K562 (cell line): ENCODE results near the gene UBE2U. TPM values are rescaled to one million over a fixed set of nuclear protein-coding genes. Genes with fewer than 3 reads are reported as not detected.

Experiments used
- ATAC-seq: fragments of 200-7000 bp; cut with Tn5 transposase; 3 replicates; pipeline ENCODE4 v1.9.1; 2020; ENCODE audit warnings: moderate library complexity
- BruUV-seq: library from RNA; stranded (reverse); fragments of 400-500 nt; replicated peaks from 2 replicates; lab custom pipeline; 2021; lab: Mats Ljungman, UMichigan
- CTCF ChIA-PET: fragments of 300-600 bp; formaldehyde crosslinking; extraction: SDS; loops from one replicate; lab custom pipeline; 2021; ENCODE audit warnings: low intra/inter-chr PET ratio; lab: Yijun Ruan, JAX
- POLR2A ChIA-PET: fragments of 300-600, 350-650 bp; sonication (Branson Sonifier 250); formaldehyde crosslinking; extraction: SDS; loops from one replicate; lab custom pipeline; 2021; ENCODE audit warnings: antibody characterized with exemption, inconsistent platforms; lab: Yijun Ruan, JAX
- DNase-seq, 4 experiments: peaks; one replicate each; pipeline versions ENCODE4 v3.0.0 to v3.0.0-alpha.2; 2011 to 2018; ENCODE audit warnings: low spot score in 3 of 4, mixed read lengths in 3 of 4; ENCODE audit errors: extremely low read depth in 1 of 4
- FAIRE-seq: peaks from 2 replicates; lab custom pipeline; 2011; peaks lifted over from hg19 to GRCh38; lab: Jason Lieb, UNC
- H2AFZ ChIP-seq: 2 replicates; pipeline ENCODE4 v1.6.0; 2011; ENCODE audit warnings: low read depth, low read length, control low read depth, inconsistent platforms
- H3K27ac ChIP-seq: fragments of 200-600 bp; 3 replicates; pipeline ENCODE4 v1.8.0; 2011; ENCODE audit warnings: low read depth, mild to moderate bottlenecking, control low read depth, inconsistent platforms, low read length, moderate library complexity, mixed read lengths; ENCODE audit errors: extremely low read depth
- H3K27me3 ChIP-seq, 2 experiments: fragments of 300-600 bp in 1 of 2; 2 replicates in 1 of 2; 3 replicates in 1 of 2; pipeline versions ENCODE4 v1.6.0 to v1.8.0; 2011; ENCODE audit warnings: inconsistent platforms in 2 of 2, low read length in 2 of 2, mild to moderate bottlenecking in 1 of 2, mixed read lengths in 1 of 2, moderate library complexity in 1 of 2; ENCODE audit not compliant: control insufficient read depth in 2 of 2, insufficient read depth in 2 of 2
- H3K36me3 ChIP-seq: fragments of 300-600 bp; 3 replicates; pipeline ENCODE4 v1.8.0; 2011; ENCODE audit warnings: mild to moderate bottlenecking, low read length, inconsistent platforms; ENCODE audit not compliant: control insufficient read depth, insufficient read depth
- H3K4me1 ChIP-seq, 2 experiments: fragments of 200-600 bp in 1 of 2; replicated peaks in 1 of 2; 2 replicates in 1 of 2; 3 replicates in 1 of 2; pipeline versions ENCODE4 v1.5.1 to v1.8.0; 2011; ENCODE audit warnings: inconsistent platforms in 2 of 2, low read length in 2 of 2, mild to moderate bottlenecking in 1 of 2, mixed read lengths in 1 of 2, moderate library complexity in 1 of 2; ENCODE audit not compliant: control insufficient read depth in 2 of 2, insufficient read depth in 2 of 2
- H3K4me2 ChIP-seq: 2 replicates; pipeline ENCODE4 v1.6.1; 2011; ENCODE audit warnings: low read length, control low read depth, inconsistent platforms, mixed read lengths; ENCODE audit not compliant: insufficient read depth
- H3K4me3 ChIP-seq: fragments of 200-600 bp; sonication (generic), shearing (Covaris generic); 2 replicates; pipeline ENCODE4 v1.5.1; 2016; ENCODE audit warnings: control low read depth, inconsistent platforms
- H3K79me2 ChIP-seq: fragments of 200-600 bp; 3 replicates; pipeline ENCODE4 v1.8.0; 2011; ENCODE audit warnings: low read length, inconsistent platforms; ENCODE audit not compliant: control insufficient read depth, insufficient read depth
- H3K9ac ChIP-seq, 2 experiments: 2 replicates each; pipeline versions ENCODE4 v1.6.0 to v1.6.1; 2011; ENCODE audit warnings: low read depth in 2 of 2, low read length in 2 of 2, control low read depth in 1 of 2, inconsistent platforms in 1 of 2, mild to moderate bottlenecking in 1 of 2, mixed read lengths in 1 of 2; ENCODE audit not compliant: insufficient read depth in 1 of 2
- H3K9me1 ChIP-seq: one replicate; pipeline ENCODE4 v1.6.0; 2011; ENCODE audit warnings: inconsistent platforms, mild to moderate bottlenecking, low read length, moderate library complexity; ENCODE audit not compliant: control insufficient read depth, insufficient read depth
- H3K9me3 ChIP-seq: replicated peaks from 2 replicates; pipeline ENCODE4 v1.5.1; 2011; ENCODE audit warnings: low read depth, low read length, inconsistent platforms; ENCODE audit not compliant: control insufficient read depth, insufficient read depth
- H4K20me1 ChIP-seq: replicated peaks from 2 replicates; pipeline ENCODE4 v1.6.1; 2011; ENCODE audit warnings: low read length, inconsistent platforms, mixed read lengths; ENCODE audit not compliant: control insufficient read depth, insufficient read depth
- BDP1 ChIP-seq: IDR thresholded peaks from 3 replicates; pipeline ENCODE4 v1.6.1; 2011; ENCODE audit not compliant: insufficient read length, insufficient read depth
- FOXP1 ChIP-seq: sonication (generic); formaldehyde crosslinking; IDR thresholded peaks from 2 replicates; pipeline ENCODE4 v1.8.0; 2022; ENCODE audit warnings: mild to moderate bottlenecking, missing genetic modification reagents
- GABPB2 ChIP-seq: fragments of 250-450 bp; sonication (Bioruptor Pico); conservative IDR thresholded peaks from 2 replicates; pipeline ENCODE4 v1.5.1; 2021; ENCODE audit warnings: mild to moderate bottlenecking
- HCFC1 ChIP-seq: IDR thresholded peaks from 2 replicates; pipeline ENCODE4 v1.6.1; 2012; ENCODE audit warnings: low read depth, low read length, improper control_type of control experiment
- NELFE ChIP-seq: IDR thresholded peaks from 2 replicates; pipeline ENCODE4 v1.6.1; 2011; ENCODE audit warnings: mild to moderate bottlenecking; ENCODE audit not compliant: insufficient read depth, insufficient read length
- RAD21 ChIP-seq, 2 experiments: fragments of 250-450 bp in 1 of 2; fragments of 450-650 bp in 1 of 2; sonication (Bioruptor Pico) in 1 of 2; formaldehyde crosslinking in 1 of 2; IDR thresholded peaks in 1 of 2; conservative IDR thresholded peaks in 1 of 2; 2 replicates each; pipeline versions ENCODE4 v1.4.0 to v1.8.0; 2020 to 2022; ENCODE audit warnings: mild to moderate bottlenecking in 2 of 2, moderate library complexity in 1 of 2
- RBM17 ChIP-seq: fragments of 200-400 bp; formaldehyde crosslinking; IDR thresholded peaks from 2 replicates; pipeline ENCODE4 v1.6.1; 2017; ENCODE audit warnings: low read depth, mild to moderate bottlenecking, low read length, borderline replicate concordance
- SETDB1 ChIP-seq: IDR thresholded peaks from one replicate; pipeline ENCODE4 v1.6.1; 2012; ENCODE audit warnings: low read length, control low read depth, inconsistent platforms
- TAF7 ChIP-seq: fragments of 450-650 bp; IDR thresholded peaks from 2 replicates; pipeline ENCODE4 v1.6.1; 2016; ENCODE audit warnings: missing genetic modification characterization, missing compliant biosample characterization
- ZNF23 ChIP-seq: fragments of 250-450 bp; sonication (Bioruptor Pico); IDR thresholded peaks from 2 replicates; pipeline ENCODE4 v1.4.0; 2020; ENCODE audit warnings: mild to moderate bottlenecking
- WGBS: fragments of 100-300 bp; shearing (Covaris generic); methylation state at CpG from one replicate; pipeline ENCODE4 v1.1.6; 2016; ENCODE audit warnings: low coverage, mixed read lengths; ENCODE audit not compliant: insufficient coverage; ENCODE audit errors: missing lambda C conversion rate; 5-methylcytosine and 5-hydroxymethylcytosine counted together
- in situ Hi-C: fragments of 300-500 bp; cut with MboI; formaldehyde crosslinking; loops from 4 replicates; pipeline ENCODE4 v1.15.0; 2018; ENCODE audit warnings: inconsistent platforms, mixed read lengths
- intact Hi-C: fragments of 100-400 bp; cut with micrococcal nuclease; formaldehyde crosslinking; loops from 2 replicates; pipeline ENCODE4 v1.14.2; 2022
- polyA plus RNA-seq, 8 experiments: library from polyadenylated mRNA; depleted of rRNA in 4 of 8; stranded (reverse) in 5 of 8; unstranded in 3 of 8; fragments of >200 nt; fragmentation: Nextera tagmentation in 2 of 8; fragmentation: Illumina TruSeq in 1 of 8; extraction: Ambion mirVana in 2 of 8; extraction: Trizol in 1 of 8; gene quantifications; 2 replicates each; pipeline versions ENCODE4 v1.2.1 to v1.2.3, GENCODE V29; 2011 to 2014; ENCODE audit warnings: inconsistent platforms in 1 of 8, missing spikeins in 1 of 8
- total RNA-seq, 7 experiments: library from RNA; depleted of rRNA in 6 of 7; stranded (reverse); fragments of >200 nt in 6 of 7; fragmentation: Illumina TruSeq in 2 of 7; extraction: Trizol in 2 of 7; gene quantifications; 2 replicates each; pipeline versions ENCODE4 v1.2.1 to v1.2.3, GENCODE V29; 2011 to 2021; ENCODE audit warnings: low replicate concordance in 1 of 7
- TF ChIP-seq, protein P1 (sequence below), 3 experiments: IDR thresholded peaks in 2 of 3; conservative IDR thresholded peaks in 1 of 3; 2 replicates each; pipeline ENCODE4 v1.5.1; 2011 to 2012; ENCODE audit warnings: low read length in 3 of 3, mild to moderate bottlenecking in 3 of 3, control low read depth in 2 of 3, improper control_type of control experiment in 1 of 3, inconsistent platforms in 1 of 3, low read depth in 1 of 3, mixed read lengths in 1 of 3, moderate library complexity in 1 of 3; ENCODE audit not compliant: insufficient read depth in 2 of 3
- TF ChIP-seq, protein P2 (sequence below), 2 experiments: fragments of 450-650 bp in 1 of 2; sonication (generic) in 1 of 2; formaldehyde crosslinking in 1 of 2; IDR thresholded peaks; 2 replicates each; pipeline versions ENCODE4 v1.7.1 to v1.9.0; 2016 to 2022; ENCODE audit warnings: inconsistent platforms in 1 of 2, mild to moderate bottlenecking in 1 of 2, missing genetic modification reagents in 1 of 2

The UBE2U gene
- total and polyA plus RNA-seq, 9 of the 15 experiments (the other 6 are each of a cell fraction or from before 2014, with no cell fraction given): not detected

DNA sequence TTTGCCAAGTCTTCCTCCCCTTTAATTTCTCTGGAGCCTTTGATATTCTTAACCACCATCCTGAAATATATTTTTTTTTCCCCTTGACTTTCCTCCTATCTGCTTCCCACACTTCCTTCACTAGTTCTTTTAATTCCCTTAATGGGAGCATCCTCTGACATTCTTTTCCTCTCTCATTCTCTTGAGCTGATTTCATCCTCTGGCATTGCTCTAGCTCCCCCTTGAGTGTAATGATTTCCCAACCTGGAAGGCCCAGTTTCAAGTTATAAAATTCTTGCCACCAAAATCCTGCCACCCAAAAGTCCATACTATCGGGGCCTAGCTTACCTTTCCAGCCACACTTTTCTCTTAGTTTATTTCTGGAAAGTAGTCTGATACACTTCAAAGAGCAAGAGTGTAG is 39.5 kb upstream of the UBE2U start:
- H3K9me1 ChIP-seq: no peaks in the 10 kb centered on the region
- 13% methylated on average over 1 of the region's 1 CpG for WGBS
- no peaks in the 10 kb centered on the region for H3K9me3 ChIP-seq
- no TSS peak for BruUV-seq
- H3K4me1 ChIP-seq: no peaks in the 10 kb centered on the region
- FAIRE-seq: no peak
- no peak overlapping the region for H3K4me2 ChIP-seq
- no peak overlapping the region for H3K27ac ChIP-seq
- H3K27me3 ChIP-seq: no peaks in the 10 kb centered on the region; a peak in 2 of 5 replicates
- no peak overlapping the region for H3K4me3 ChIP-seq
- no peak for DNase-seq
- ATAC-seq: no peak
- H3K79me2 ChIP-seq: no peaks in the 10 kb centered on the region
- ChIA-PET CTCF (no interaction called here), POLR2A (interaction anchor here (0.7 kb wide), 1 partner anchor 747 kb away, joined by 3 read pairs; no protein-coding TSS in a partner anchor)
- in situ Hi-C loops (no loop called here), intact Hi-C loops (no loop called here)
- H3K9ac ChIP-seq: no peak overlapping the region
- H4K20me1 ChIP-seq: no peaks in the 10 kb centered on the region
- no peak overlapping the region for H2AFZ ChIP-seq
- H3K36me3 ChIP-seq: no peaks in the 10 kb centered on the region
- TF ChIP-seq TAF7 (tag): no peak
- TF ChIP-seq SETDB1: no peak
- TF ChIP-seq FOXP1 (CRISPR knock-in tag): no peak
- TF ChIP-seq GABPB2 (CRISPR knock-in tag): no peak
- TF ChIP-seq, protein P1, sequence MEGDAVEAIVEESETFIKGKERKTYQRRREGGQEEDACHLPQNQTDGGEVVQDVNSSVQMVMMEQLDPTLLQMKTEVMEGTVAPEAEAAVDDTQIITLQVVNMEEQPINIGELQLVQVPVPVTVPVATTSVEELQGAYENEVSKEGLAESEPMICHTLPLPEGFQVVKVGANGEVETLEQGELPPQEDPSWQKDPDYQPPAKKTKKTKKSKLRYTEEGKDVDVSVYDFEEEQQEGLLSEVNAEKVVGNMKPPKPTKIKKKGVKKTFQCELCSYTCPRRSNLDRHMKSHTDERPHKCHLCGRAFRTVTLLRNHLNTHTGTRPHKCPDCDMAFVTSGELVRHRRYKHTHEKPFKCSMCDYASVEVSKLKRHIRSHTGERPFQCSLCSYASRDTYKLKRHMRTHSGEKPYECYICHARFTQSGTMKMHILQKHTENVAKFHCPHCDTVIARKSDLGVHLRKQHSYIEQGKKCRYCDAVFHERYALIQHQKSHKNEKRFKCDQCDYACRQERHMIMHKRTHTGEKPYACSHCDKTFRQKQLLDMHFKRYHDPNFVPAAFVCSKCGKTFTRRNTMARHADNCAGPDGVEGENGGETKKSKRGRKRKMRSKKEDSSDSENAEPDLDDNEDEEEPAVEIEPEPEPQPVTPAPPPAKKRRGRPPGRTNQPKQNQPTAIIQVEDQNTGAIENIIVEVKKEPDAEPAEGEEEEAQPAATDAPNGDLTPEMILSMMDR (IDR thresholded peaks at IDR 0.05 in 2 of 3, conservative IDR thresholded peaks at IDR 0.05 in 1 of 3; ENCODE audit: insufficient read depth in 2 of 3, low read depth in 1 of 3, low read length in 3 of 3): peak in 2 of 3 experiments; percentile 20 to 21; a peak in 1 of 6 replicates
- TF ChIP-seq BDP1: no peak
- TF ChIP-seq RAD21 (CRISPR knock-in tag; conservative IDR thresholded peaks at IDR 0.05 in 1 of 2, IDR thresholded peaks at IDR 0.05 in 1 of 2): peak in 1 of 2 experiments; percentile 33; a peak in 2 of 4 replicates
- TF ChIP-seq NELFE: no peak
- TF ChIP-seq, protein P2, sequence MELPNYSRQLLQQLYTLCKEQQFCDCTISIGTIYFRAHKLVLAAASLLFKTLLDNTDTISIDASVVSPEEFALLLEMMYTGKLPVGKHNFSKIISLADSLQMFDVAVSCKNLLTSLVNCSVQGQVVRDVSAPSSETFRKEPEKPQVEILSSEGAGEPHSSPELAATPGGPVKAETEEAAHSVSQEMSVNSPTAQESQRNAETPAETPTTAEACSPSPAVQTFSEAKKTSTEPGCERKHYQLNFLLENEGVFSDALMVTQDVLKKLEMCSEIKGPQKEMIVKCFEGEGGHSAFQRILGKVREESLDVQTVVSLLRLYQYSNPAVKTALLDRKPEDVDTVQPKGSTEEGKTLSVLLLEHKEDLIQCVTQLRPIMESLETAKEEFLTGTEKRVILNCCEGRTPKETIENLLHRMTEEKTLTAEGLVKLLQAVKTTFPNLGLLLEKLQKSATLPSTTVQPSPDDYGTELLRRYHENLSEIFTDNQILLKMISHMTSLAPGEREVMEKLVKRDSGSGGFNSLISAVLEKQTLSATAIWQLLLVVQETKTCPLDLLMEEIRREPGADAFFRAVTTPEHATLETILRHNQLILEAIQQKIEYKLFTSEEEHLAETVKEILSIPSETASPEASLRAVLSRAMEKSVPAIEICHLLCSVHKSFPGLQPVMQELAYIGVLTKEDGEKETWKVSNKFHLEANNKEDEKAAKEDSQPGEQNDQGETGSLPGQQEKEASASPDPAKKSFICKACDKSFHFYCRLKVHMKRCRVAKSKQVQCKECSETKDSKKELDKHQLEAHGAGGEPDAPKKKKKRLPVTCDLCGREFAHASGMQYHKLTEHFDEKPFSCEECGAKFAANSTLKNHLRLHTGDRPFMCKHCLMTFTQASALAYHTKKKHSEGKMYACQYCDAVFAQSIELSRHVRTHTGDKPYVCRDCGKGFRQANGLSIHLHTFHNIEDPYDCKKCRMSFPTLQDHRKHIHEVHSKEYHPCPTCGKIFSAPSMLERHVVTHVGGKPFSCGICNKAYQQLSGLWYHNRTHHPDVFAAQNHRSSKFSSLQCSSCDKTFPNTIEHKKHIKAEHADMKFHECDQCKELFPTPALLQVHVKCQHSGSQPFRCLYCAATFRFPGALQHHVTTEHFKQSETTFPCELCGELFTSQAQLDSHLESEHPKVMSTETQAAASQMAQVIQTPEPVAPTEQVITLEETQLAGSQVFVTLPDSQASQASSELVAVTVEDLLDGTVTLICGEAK (IDR thresholded peaks at IDR 0.05): no peak
- TF ChIP-seq, protein P2 (CRISPR knock-in tag; IDR thresholded peaks at IDR 0.05): no peak
- TF ChIP-seq HCFC1: no peak
- TF ChIP-seq ZNF23 (CRISPR knock-in tag): no peak
- TF ChIP-seq RBM17: no peak
